ENCODE measurements around the gene SLC7A10. TPM values are rescaled to one million over a fixed set of nuclear protein-coding genes. Genes with fewer than 3 reads are reported as not detected.

Gene SLC7A10
- polyA plus RNA-seq, 1 of the 3 experiments (the other 2 are of a cell fraction) = 0.02 TPM

DNA sequence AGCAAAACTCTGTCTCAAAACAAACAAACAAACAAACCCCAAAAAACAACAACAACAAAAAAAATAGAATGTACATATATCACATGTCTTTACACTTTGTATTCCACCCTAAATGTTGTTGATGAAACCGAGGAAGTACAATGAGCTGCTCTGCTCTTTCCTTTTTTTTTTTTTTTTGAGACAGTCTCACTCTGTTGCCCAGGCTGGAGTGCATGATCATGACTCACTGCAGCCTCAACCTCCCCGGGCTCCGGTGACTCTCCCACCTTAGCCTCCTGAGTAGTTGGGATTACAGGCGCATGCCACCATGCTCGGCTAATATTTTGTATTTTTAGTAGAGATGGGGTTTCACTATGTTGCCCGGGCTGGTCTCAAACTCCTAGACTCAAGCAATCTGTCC is 62.2 kb downstream of the SLC7A10 start (continued):
- no peak for TF ChIP-seq MEF2A (IDR thresholded peaks at IDR 0.05; ENCODE audit: borderline replicate concordance, low read depth)

DNA sequence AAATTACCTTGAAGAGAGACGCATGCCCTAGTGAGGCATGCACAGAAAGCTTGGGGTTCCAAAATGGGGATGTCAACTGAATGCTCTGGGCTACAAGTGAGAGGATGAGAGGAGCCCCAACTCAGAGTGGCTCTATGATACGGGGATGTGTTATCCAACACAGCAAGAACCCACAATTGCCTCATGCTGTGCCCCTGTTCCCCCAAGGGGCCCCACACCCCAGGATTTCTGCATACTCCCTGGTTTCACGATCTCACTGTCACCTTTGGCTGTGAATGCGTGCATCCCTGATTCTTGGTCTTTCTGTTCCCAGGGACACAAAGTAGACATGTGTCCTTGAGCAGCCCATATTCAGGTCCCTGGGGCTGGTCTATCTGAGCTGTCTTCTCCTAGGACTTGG is 64.4 kb downstream of the SLC7A10 start:
- ChIA-PET POLR2A (interaction anchor here (1.2 kb wide), 1 partner anchor 16 kb away, joined by 3 read pairs; no protein-coding TSS in a partner anchor), CTCF (interaction anchor here (0.8 to 1.8 kb wide), 4 partner anchors 16 to 23 kb away, joined by 3 to 9 read pairs (median 4); no protein-coding TSS in a partner anchor)
- Histone ChIP-seq H3K4me1 (ENCODE audit: control insufficient read depth in 1 of 2, insufficient read depth in 2 of 2, low read depth in 1 of 2, low read length in 1 of 2) (no peaks in the 10 kb centered on the region; a peak in 1 of 4 replicates), H3K4me3 (ENCODE audit: low read depth in 2 of 2, low read length in 1 of 2) (no peak overlapping the region), H3K9ac (no peak overlapping the region), H3K9me2 (no peaks in the 10 kb centered on the region), H3K27ac (ENCODE audit: low read depth in 2 of 2, low read length in 1 of 2) (no peak overlapping the region), H3K79me2 (ENCODE audit: insufficient read depth) (no peaks in the 10 kb centered on the region), H3K9me3 (no peaks in the 10 kb centered on the region), H3F3A (replicated peaks; ENCODE audit: insufficient read depth) (no peaks in the 10 kb centered on the region), H4K20me1 (ENCODE audit: insufficient read depth) (no peaks in the 10 kb centered on the region), H3K27me3 (ENCODE audit: insufficient read depth) (no peaks in the 10 kb centered on the region), H3K4me2 (no peak overlapping the region), H3K36me3 (replicated peaks in 1 of 2; ENCODE audit: control insufficient read depth in 1 of 2, insufficient read depth in 2 of 2, low read length in 1 of 2) (no peaks in the 10 kb centered on the region), H2AFZ (ENCODE audit: low read depth) (no peak overlapping the region)
- DNase-seq = no peak
- 78% methylated on average over 4 of the region's 4 CpGs for WGBS (ENCODE audit: low lambda C conversion rate)
- TF ChIP-seq CHD2 (IDR thresholded peaks at IDR 0.05; ENCODE audit: low read length, partially characterized antibody) = no peak
- no peak for TF ChIP-seq YY1 (IDR thresholded peaks at IDR 0.05; ENCODE audit: low read depth)
- TF ChIP-seq, protein P1, sequence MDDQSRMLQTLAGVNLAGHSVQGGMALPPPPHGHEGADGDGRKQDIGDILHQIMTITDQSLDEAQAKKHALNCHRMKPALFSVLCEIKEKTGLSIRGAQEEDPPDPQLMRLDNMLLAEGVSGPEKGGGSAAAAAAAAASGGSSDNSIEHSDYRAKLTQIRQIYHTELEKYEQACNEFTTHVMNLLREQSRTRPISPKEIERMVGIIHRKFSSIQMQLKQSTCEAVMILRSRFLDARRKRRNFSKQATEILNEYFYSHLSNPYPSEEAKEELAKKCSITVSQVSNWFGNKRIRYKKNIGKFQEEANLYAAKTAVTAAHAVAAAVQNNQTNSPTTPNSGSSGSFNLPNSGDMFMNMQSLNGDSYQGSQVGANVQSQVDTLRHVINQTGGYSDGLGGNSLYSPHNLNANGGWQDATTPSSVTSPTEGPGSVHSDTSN (IDR thresholded peaks at IDR 0.05) = no peak
- no peak for TF ChIP-seq MXI1 (IDR thresholded peaks at IDR 0.05; ENCODE audit: low read depth, low read length)
- no peak for TF ChIP-seq MAX (IDR thresholded peaks at IDR 0.05; ENCODE audit: low read depth)
- TF ChIP-seq TEAD4 (IDR thresholded peaks at IDR 0.05; ENCODE audit: borderline replicate concordance, insufficient read depth) = no peak
- TF ChIP-seq, protein P2, sequence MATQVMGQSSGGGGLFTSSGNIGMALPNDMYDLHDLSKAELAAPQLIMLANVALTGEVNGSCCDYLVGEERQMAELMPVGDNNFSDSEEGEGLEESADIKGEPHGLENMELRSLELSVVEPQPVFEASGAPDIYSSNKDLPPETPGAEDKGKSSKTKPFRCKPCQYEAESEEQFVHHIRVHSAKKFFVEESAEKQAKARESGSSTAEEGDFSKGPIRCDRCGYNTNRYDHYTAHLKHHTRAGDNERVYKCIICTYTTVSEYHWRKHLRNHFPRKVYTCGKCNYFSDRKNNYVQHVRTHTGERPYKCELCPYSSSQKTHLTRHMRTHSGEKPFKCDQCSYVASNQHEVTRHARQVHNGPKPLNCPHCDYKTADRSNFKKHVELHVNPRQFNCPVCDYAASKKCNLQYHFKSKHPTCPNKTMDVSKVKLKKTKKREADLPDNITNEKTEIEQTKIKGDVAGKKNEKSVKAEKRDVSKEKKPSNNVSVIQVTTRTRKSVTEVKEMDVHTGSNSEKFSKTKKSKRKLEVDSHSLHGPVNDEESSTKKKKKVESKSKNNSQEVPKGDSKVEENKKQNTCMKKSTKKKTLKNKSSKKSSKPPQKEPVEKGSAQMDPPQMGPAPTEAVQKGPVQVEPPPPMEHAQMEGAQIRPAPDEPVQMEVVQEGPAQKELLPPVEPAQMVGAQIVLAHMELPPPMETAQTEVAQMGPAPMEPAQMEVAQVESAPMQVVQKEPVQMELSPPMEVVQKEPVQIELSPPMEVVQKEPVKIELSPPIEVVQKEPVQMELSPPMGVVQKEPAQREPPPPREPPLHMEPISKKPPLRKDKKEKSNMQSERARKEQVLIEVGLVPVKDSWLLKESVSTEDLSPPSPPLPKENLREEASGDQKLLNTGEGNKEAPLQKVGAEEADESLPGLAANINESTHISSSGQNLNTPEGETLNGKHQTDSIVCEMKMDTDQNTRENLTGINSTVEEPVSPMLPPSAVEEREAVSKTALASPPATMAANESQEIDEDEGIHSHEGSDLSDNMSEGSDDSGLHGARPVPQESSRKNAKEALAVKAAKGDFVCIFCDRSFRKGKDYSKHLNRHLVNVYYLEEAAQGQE (IDR thresholded peaks at IDR 0.05; ENCODE audit: low read depth, low read length) = no peak
- TF ChIP-seq MEF2A (IDR thresholded peaks at IDR 0.05; ENCODE audit: borderline replicate concordance, low read depth) = no peak
- TF ChIP-seq FOSL2 (IDR thresholded peaks at IDR 0.05; ENCODE audit: borderline replicate concordance, low read depth) = no peak
- no peak for TF ChIP-seq ZBTB33 (IDR thresholded peaks at IDR 0.05; ENCODE audit: borderline replicate concordance, low read depth)
- TF ChIP-seq GABPA (IDR thresholded peaks at IDR 0.05; ENCODE audit: low read depth) = no peak
- TF ChIP-seq SIN3A (IDR thresholded peaks at IDR 0.05; ENCODE audit: borderline replicate concordance, low read depth, low read length) = no peak
- no peak for TF ChIP-seq EP300 (IDR thresholded peaks at IDR 0.05; ENCODE audit: borderline replicate concordance in 1 of 2, low read depth in 1 of 2, low read length in 1 of 2)
- TF ChIP-seq JUND (IDR thresholded peaks at IDR 0.05) = no peak
- no peak for TF ChIP-seq RAD21 (IDR thresholded peaks at IDR 0.05; ENCODE audit: low read length)
- no peak for TF ChIP-seq TAF1 (IDR thresholded peaks at IDR 0.05; ENCODE audit: borderline replicate concordance, low read depth, low read length)
- TF ChIP-seq FOXM1 (IDR thresholded peaks at IDR 0.05; ENCODE audit: low read depth) = no peak

All from SK-N-SH (cell line).